Activated CD8-positive, alpha-beta T cell treated with anti-CD3 and anti-CD28 coated beads, Interleukin-2, amount 10 ng/mL, durations not matched to agents 7 days and 5 days (primary cell): Measurements from ENCODE around the gene DCAF6. TPM values are rescaled to one million over a fixed set of nuclear protein-coding genes. Genes with fewer than 3 reads are reported as not detected.

Source experiments
- ATAC-seq: fragments of 150-1000 bp; cut with Tn5 transposase; one replicate; pipeline ENCODE4 v1.10.0; 2021; ENCODE audit warnings: moderate library complexity
- CTCF ChIA-PET: fragments of 350-600 bp; sonication (Branson Sonifier 250); formaldehyde crosslinking; loops from one replicate; lab custom pipeline; 2021; ENCODE audit warnings: antibody characterized with exemption; lab: Charles Lee
- POLR2A ChIA-PET: fragments of 350-600 bp; sonication (Branson Sonifier 250); formaldehyde crosslinking; loops from one replicate; lab custom pipeline; 2021; ENCODE audit warnings: antibody characterized with exemption; lab: Charles Lee
- DNase-seq: peaks from one replicate; pipeline ENCODE4 v3.0.0-alpha.2; 2020
- H3K27ac Mint-ChIP-seq: one replicate; pipeline ENCODE4 v1.8.0; 2021; ENCODE audit warnings: mild to moderate bottlenecking, mixed read lengths
- H3K27me3 Mint-ChIP-seq: one replicate; pipeline ENCODE4 v1.8.0; 2021; ENCODE audit warnings: low read depth, mixed read lengths
- H3K36me3 Mint-ChIP-seq: one replicate; pipeline ENCODE4 v1.8.0; 2021; ENCODE audit warnings: low read depth, mixed read lengths
- H3K4me1 Mint-ChIP-seq: one replicate; pipeline ENCODE4 v1.8.0; 2021; ENCODE audit warnings: low read depth, mixed read lengths
- H3K4me3 Mint-ChIP-seq: one replicate; pipeline ENCODE4 v1.8.0; 2021; ENCODE audit warnings: mild to moderate bottlenecking, mixed read lengths
- H3K9me3 Mint-ChIP-seq: one replicate; pipeline ENCODE4 v1.8.0; 2022; ENCODE audit warnings: mixed read lengths; ENCODE audit not compliant: insufficient read depth
- total RNA-seq, 2 experiments: library from RNA; stranded (reverse); gene quantifications; one replicate each; pipeline ENCODE4 v1.2.3, GENCODE V29; 2021

DCAF6 gene
- total RNA-seq, 2 experiments from 2014 or later: 22.6 to 25.1 TPM

- no peaks in the 10 kb centered on the region for H3K27me3 Mint-ChIP-seq
- peaks cover 23% of the 10 kb centered on the region for H3K36me3 Mint-ChIP-seq
- DNase-seq (no peak), ATAC-seq (no peak)
- no peaks in the 10 kb centered on the region for H3K4me1 Mint-ChIP-seq
- H3K27ac Mint-ChIP-seq: no peak overlapping the region
- ChIA-PET POLR2A (no interaction called here), CTCF (interaction anchor here (1.0 to 7.6 kb wide), 2 partner anchors 14 to 76 kb away, joined by 3 to 67 read pairs; no protein-coding TSS in a partner anchor)
- H3K9me3 Mint-ChIP-seq: no peaks in the 10 kb centered on the region
- no peak overlapping the region for H3K4me3 Mint-ChIP-seq
Observed at GRCh38 chr1:168069384-168069783, 132.9 kb downstream of the DCAF6 start.

- ChIA-PET POLR2A (no interaction called here), CTCF (no interaction called here)
- Mint-ChIP-seq H3K9me3 (no peaks in the 10 kb centered on the region), H3K27me3 (no peaks in the 10 kb centered on the region), H3K36me3 (peaks cover 5% of the 10 kb centered on the region), H3K27ac (no peak overlapping the region), H3K4me1 (peaks cover 4% of the 10 kb centered on the region), H3K4me3 (no peak overlapping the region)
- DNase-seq (no peak), ATAC-seq (no peak)
Observed at GRCh38 chr1:168079761-168080160, 143.3 kb downstream of the DCAF6 start.

GRCh38 chr1:168081373-168082007, 145.0 kb downstream of the DCAF6 start:
- Mint-ChIP-seq H3K27ac (no peak overlapping the region), H3K4me1 (peaks cover 4% of the 10 kb centered on the region), H3K4me3 (no peak overlapping the region), H3K9me3 (no peaks in the 10 kb centered on the region), H3K27me3 (no peaks in the 10 kb centered on the region), H3K36me3 (no peaks in the 10 kb centered on the region)
- DNase-seq: no peak
- CTCF ChIA-PET: interaction anchor here (0.6 to 3.8 kb wide), 58 partner anchors 9 to 547 kb away, joined by 3 to 67 read pairs (median 4); partner anchors contain the start of genes ADCY10, DCAF6 and MPC2
- POLR2A ChIA-PET: no interaction called here
- ATAC-seq: no peak

GRCh38 chr1:168082008-168082876, 145.8 kb downstream of the DCAF6 start:
- Mint-ChIP-seq H3K36me3 (no peaks in the 10 kb centered on the region), H3K4me3 (no peak overlapping the region), H3K4me1 (peaks cover 4% of the 10 kb centered on the region), H3K27ac (no peak overlapping the region), H3K9me3 (no peaks in the 10 kb centered on the region), H3K27me3 (no peaks in the 10 kb centered on the region)
- DNase-seq (peak; percentile 80), ATAC-seq (peak; percentile 86)
- CTCF ChIA-PET: interaction anchor here (0.6 to 3.8 kb wide), 84 partner anchors 9 to 772 kb away, joined by 3 to 67 read pairs (median 4); partner anchors contain the start of genes ADCY10, CREG1, DCAF6 and MPC2
- POLR2A ChIA-PET: no interaction called here

- H3K4me1 Mint-ChIP-seq: peaks cover 4% of the 10 kb centered on the region
- no peak overlapping the region for H3K4me3 Mint-ChIP-seq
- no peaks in the 10 kb centered on the region for H3K27me3 Mint-ChIP-seq
- DNase-seq (no peak), ATAC-seq (no peak)
- H3K27ac Mint-ChIP-seq: no peak overlapping the region
- ChIA-PET CTCF (interaction anchor here (0.7 to 3.8 kb wide), 33 partner anchors 8 to 842 kb away, joined by 3 to 67 read pairs (median 4); partner anchors contain the start of genes DCAF6 and MPC2), POLR2A (no interaction called here)
- H3K9me3 Mint-ChIP-seq: no peaks in the 10 kb centered on the region
- H3K36me3 Mint-ChIP-seq: no peaks in the 10 kb centered on the region
Observed at GRCh38 chr1:168083456-168084325, 147.2 kb downstream of the DCAF6 start.

GRCh38 chr1:168084396-168085231, 148.1 kb downstream of the DCAF6 start:
- POLR2A ChIA-PET: no interaction called here
- H3K9me3 Mint-ChIP-seq: no peaks in the 10 kb centered on the region
- H3K4me3 Mint-ChIP-seq: no peak overlapping the region
- H3K4me1 Mint-ChIP-seq: peaks cover 4% of the 10 kb centered on the region
- no peaks in the 10 kb centered on the region for H3K36me3 Mint-ChIP-seq
- H3K27ac Mint-ChIP-seq: no peak overlapping the region
- DNase-seq (peak; percentile 74), ATAC-seq (peak; percentile 65)
- CTCF ChIA-PET: interaction anchor here (0.6 to 3.8 kb wide), 29 partner anchors 9 to 843 kb away, joined by 3 to 67 read pairs (median 3); partner anchors contain the start of genes DCAF6 and MPC2
- H3K27me3 Mint-ChIP-seq: no peaks in the 10 kb centered on the region

- Mint-ChIP-seq H3K4me3 (no peak overlapping the region), H3K36me3 (no peaks in the 10 kb centered on the region), H3K27ac (no peak overlapping the region), H3K27me3 (no peaks in the 10 kb centered on the region), H3K4me1 (peaks cover 4% of the 10 kb centered on the region), H3K9me3 (no peaks in the 10 kb centered on the region)
- ChIA-PET POLR2A (no interaction called here), CTCF (interaction anchor here (0.6 to 2.2 kb wide), 7 partner anchors 10 to 218 kb away, joined by 3 to 8 read pairs (median 4); partner anchors contain the start of gene DCAF6)
- DNase-seq: no peak
- ATAC-seq: no peak
Observed at GRCh38 chr1:168085401-168085872, 149.0 kb downstream of the DCAF6 start.

GRCh38 chr1:168086438-168086837, 150.0 kb downstream of the DCAF6 start:
- ChIA-PET CTCF (interaction anchor here (1.1 kb wide), 1 partner anchor 151 kb away, joined by 3 read pairs; no protein-coding TSS in a partner anchor), POLR2A (no interaction called here)
- DNase-seq: no peak
- peaks cover 4% of the 10 kb centered on the region for H3K4me1 Mint-ChIP-seq
- no peaks in the 10 kb centered on the region for H3K27me3 Mint-ChIP-seq
- H3K36me3 Mint-ChIP-seq: no peaks in the 10 kb centered on the region
- no peaks in the 10 kb centered on the region for H3K9me3 Mint-ChIP-seq
- ATAC-seq: no peak
- H3K27ac Mint-ChIP-seq: no peak overlapping the region
- no peak overlapping the region for H3K4me3 Mint-ChIP-seq

- H3K27ac Mint-ChIP-seq: no peak overlapping the region
- peaks cover 4% of the 10 kb centered on the region for H3K4me1 Mint-ChIP-seq
- DNase-seq: no peak
- no peaks in the 10 kb centered on the region for H3K9me3 Mint-ChIP-seq
- H3K4me3 Mint-ChIP-seq: no peak overlapping the region
- ChIA-PET CTCF (interaction anchor here (1.1 to 1.4 kb wide), 2 partner anchors 12 to 17 kb away, joined by 3 read pairs; no protein-coding TSS in a partner anchor), POLR2A (no interaction called here)
- no peaks in the 10 kb centered on the region for H3K27me3 Mint-ChIP-seq
- no peaks in the 10 kb centered on the region for H3K36me3 Mint-ChIP-seq
- ATAC-seq: no peak
Observed at GRCh38 chr1:168087696-168088095, 151.2 kb downstream of the DCAF6 start.

GRCh38 chr1:168088511-168089325, 152.2 kb downstream of the DCAF6 start:
- H3K36me3 Mint-ChIP-seq: no peaks in the 10 kb centered on the region
- H3K4me3 Mint-ChIP-seq: no peak overlapping the region
- H3K27ac Mint-ChIP-seq: no peak overlapping the region
- peaks cover 1% of the 10 kb centered on the region for H3K4me1 Mint-ChIP-seq
- ChIA-PET POLR2A (no interaction called here), CTCF (interaction anchor here (1.1 to 1.4 kb wide), 2 partner anchors 13 to 18 kb away, joined by 3 read pairs; no protein-coding TSS in a partner anchor)
- H3K9me3 Mint-ChIP-seq: no peaks in the 10 kb centered on the region
- ATAC-seq (no peak), DNase-seq (no peak)
- H3K27me3 Mint-ChIP-seq: no peaks in the 10 kb centered on the region
